GM19238 (cell line): ENCODE data around the gene LYPD6.

Experiments used
- DNase-seq: peaks from one replicate; pipeline ENCODE4 v3.0.0; 2011; ENCODE audit warnings: low spot score; ENCODE audit not compliant: insufficient read length

Gene LYPD6

DNA sequence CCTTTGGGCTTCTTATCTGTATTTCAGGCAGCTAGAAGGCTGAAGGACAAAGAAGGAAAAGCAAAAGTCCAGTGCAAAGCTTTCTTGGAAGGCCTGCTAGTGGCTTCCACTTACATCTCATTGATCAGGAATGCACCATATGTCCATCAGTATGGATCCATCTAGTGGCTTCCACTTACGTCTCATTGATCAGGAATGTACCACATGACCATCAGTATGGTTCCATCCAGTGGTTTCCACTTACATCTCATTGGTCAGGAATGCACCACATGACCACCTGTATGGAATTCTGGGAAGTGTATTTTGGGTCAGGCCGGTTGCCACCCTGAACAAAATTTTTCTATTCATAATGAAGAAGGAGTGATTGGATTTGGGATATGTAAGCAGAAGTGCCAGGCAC, 70.6 kb downstream of the LYPD6 start:
- DNase-seq: no peak

DNA sequence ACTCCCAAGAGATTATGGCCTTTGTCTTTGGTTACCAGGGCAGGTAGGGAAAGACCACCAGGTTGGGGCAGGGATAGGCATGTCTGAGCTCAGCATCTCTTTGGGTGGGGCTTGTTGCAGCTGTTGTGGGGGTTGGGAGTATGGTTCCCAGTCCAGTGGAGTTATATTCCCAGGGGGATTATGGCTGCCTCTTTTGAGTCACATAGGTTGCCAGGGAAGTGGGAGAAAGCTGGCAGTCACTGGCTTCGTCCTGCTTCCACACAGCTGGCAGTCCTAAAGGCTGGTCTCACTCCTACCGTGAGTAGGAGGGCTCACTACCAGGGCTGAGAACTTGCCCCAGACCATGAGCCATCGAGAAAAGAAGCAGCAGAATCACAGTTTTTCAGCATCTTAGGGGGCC, 79.1 kb downstream of the LYPD6 start:
- no peak for DNase-seq

GRCh38 chr2:149410701-149411484, 80.5 kb downstream of the LYPD6 start:
- no peak for DNase-seq

DNA sequence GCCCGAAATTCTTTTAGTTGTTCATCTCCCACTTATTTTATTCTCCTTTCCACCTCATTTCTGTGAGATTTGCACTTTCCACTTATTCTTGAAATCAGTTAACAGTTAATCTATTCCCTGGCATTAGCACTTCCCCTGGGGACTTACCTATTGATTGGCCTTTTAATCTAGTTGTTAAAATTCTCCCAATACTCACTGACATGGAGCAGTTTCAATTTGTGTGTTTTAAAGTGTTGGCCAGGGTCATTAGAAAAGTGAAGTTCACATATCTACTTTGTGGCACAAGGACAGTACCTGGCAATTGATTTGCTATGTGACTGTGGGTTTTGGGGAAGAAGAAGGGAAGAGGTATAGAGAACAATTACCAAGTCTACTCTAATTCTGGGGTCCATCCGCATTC, 83.1 kb downstream of the LYPD6 start:
- no peak for DNase-seq

DNA sequence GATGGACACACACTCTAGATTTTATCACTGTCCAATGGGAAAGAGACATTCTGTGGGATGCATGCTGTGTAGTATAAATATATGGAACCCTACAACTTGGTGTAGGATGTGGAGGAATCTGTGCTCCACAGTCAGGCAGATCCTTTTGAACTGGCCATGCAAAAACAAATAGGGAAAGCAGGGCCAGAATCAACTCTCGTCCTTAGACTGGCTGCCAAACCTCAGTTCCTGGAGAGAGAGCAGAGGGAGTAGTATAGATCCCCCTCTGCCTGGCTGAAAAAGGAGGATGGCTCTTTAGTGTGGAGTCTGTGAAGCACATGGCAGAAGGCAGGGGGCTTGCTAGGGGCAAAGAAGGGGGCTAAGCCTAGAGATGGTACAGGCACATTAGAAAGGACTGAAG, 84.7 kb downstream of the LYPD6 start:
- DNase-seq: no peak

- no peak for DNase-seq
Measured at GRCh38 chr2:149418065-149418464, 87.7 kb downstream of the LYPD6 start.

GRCh38 chr2:149420053-149420963, 89.9 kb downstream of the LYPD6 start:
- DNase-seq: no peak

GRCh38 chr2:149421791-149422190, 91.4 kb downstream of the LYPD6 start:
- DNase-seq: no peak

GRCh38 chr2:149422337-149422990, 92.1 kb downstream of the LYPD6 start:
- no peak for DNase-seq

GRCh38 chr2:149422991-149423338, 92.6 kb downstream of the LYPD6 start:
- no peak for DNase-seq

GRCh38 chr2:149423630-149424029, 93.2 kb downstream of the LYPD6 start:
- DNase-seq: no peak

- DNase-seq: no peak
Measured at GRCh38 chr2:149427387-149427786, 97.0 kb downstream of the LYPD6 start.

- no peak for DNase-seq
Measured at GRCh38 chr2:149428783-149429182, 98.4 kb downstream of the LYPD6 start.

- DNase-seq: no peak
Measured at GRCh38 chr2:149430743-149431736, 100.7 kb downstream of the LYPD6 start.

GRCh38 chr2:149438330-149438960, 108.1 kb downstream of the LYPD6 start:
- DNase-seq: no peak

GRCh38 chr2:149441255-149441654, 110.9 kb downstream of the LYPD6 start:
- DNase-seq: no peak

DNA sequence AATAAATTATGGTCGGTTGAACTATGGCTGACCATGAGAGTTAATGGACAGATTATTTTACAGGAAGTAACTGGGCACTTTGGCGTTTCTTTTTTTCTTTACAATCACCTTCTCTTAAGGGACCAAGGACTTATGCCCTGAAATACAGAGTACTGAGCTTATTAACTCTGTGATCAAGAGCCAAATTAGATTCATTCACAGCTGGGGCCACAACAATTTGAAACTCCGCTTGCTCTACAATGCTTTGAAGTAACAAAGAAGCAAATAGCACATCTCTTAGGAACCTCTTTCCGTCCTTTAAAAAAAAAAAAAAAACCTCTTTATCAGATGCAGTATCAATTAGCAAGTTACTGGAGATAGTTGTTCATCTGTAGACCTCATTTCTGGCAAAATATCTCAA, 112.0 kb downstream of the LYPD6 start:
- no peak for DNase-seq

DNA sequence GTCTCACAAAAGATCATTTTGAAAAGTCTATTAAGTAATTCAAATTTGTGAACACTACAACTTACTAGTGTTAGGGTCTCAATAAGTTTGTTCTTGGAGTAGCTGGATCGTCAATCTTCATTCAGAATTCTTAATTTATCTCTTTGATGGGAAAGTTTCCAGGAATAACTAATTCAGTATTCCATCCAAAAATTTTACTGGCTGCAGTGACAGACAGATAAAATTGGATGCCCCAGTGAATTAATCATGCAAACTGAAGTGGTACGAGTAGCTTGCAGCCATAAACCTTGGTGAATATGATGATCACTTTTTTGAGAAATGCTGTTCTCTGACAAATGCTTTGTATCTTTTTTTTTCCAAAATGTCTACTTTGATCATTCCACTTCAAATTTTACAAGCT, 112.8 kb downstream of the LYPD6 start:
- DNase-seq: no peak

DNA sequence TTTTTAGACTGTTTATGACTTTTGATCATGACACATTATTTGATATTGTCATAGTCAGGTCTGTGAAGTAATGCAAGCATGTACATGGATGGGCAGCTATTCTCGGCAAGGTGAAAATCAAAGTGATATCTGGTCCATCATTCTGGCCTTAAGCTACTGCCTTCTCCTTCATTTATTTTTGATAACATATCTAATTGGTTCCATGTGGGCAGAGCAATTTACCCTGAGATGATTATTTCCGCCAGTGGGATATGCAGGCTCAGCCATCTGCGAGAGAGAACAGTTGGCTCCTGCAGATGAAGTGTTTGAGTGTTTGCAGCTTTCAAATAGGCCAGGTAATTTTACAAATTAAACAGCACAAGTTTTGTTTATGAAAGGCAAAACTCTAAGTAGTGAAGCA, 116.4 kb downstream of the LYPD6 start:
- DNase-seq: no peak

GRCh38 chr2:149448315-149448714, 117.9 kb downstream of the LYPD6 start:
- no peak for DNase-seq
